OCI-LY1 (cell line): ENCODE measurements around the gene RAI1.

Experiments used
- H2AFZ ChIP-seq: fragments of 200-600 bp; sonication (generic), shearing (Covaris generic); 2 replicates; pipeline ENCODE4 v1.6.0; 2014; ENCODE audit warnings: antibody characterized with exemption, mild to moderate bottlenecking, low read length
- H3F3A ChIP-seq: fragments of 200-600 bp; sonication (generic), shearing (Covaris generic); 2 replicates; pipeline ENCODE4 v1.6.0; 2014; ENCODE audit warnings: mild to moderate bottlenecking, antibody characterized with exemption, low read length, moderate library complexity; ENCODE audit not compliant: insufficient read depth
- H3K27ac ChIP-seq: fragments of 200-600 bp; sonication (generic); 2 replicates; pipeline ENCODE4 v1.5.1; 2014; ENCODE audit warnings: low read length, mixed run types, mild to moderate bottlenecking, low read depth; ENCODE audit not compliant: poor library complexity, severe bottlenecking
- H3K27me3 ChIP-seq: fragments of 200-600 bp; sonication (generic); 2 replicates; pipeline ENCODE4 v1.6.0; 2014; ENCODE audit warnings: antibody characterized with exemption, mild to moderate bottlenecking, low read length, moderate library complexity; ENCODE audit not compliant: insufficient read depth
- H3K36me3 ChIP-seq: fragments of 200-600 bp; sonication (generic); 2 replicates; pipeline ENCODE4 v1.6.1; 2014; ENCODE audit warnings: mild to moderate bottlenecking, antibody characterized with exemption, low read length, moderate library complexity, mixed read lengths; ENCODE audit not compliant: insufficient read depth
- H3K4me1 ChIP-seq: fragments of 200-600 bp; sonication (generic); 2 replicates; pipeline ENCODE4 v1.5.1; 2014; ENCODE audit warnings: mild to moderate bottlenecking, low read length, moderate library complexity; ENCODE audit not compliant: insufficient read depth, severe bottlenecking
- H3K4me2 ChIP-seq: fragments of 200-600 bp; sonication (generic), shearing (Covaris generic); 2 replicates; pipeline ENCODE4 v1.6.1; 2014; ENCODE audit warnings: low read length
- H3K4me3 ChIP-seq: fragments of 200-600 bp; sonication (generic); 2 replicates; pipeline ENCODE4 v1.5.1; 2014; ENCODE audit warnings: low read length, low read depth, mild to moderate bottlenecking, mixed read lengths; ENCODE audit not compliant: poor library complexity, severe bottlenecking
- H3K79me2 ChIP-seq: fragments of 200-600 bp; shearing (Covaris generic); 2 replicates; pipeline ENCODE4 v1.6.1; 2016; ENCODE audit warnings: mixed run types, low read length, mixed read lengths; ENCODE audit not compliant: insufficient read depth
- H3K9ac ChIP-seq: fragments of 200-600 bp; sonication (generic), shearing (Covaris generic); 2 replicates; pipeline ENCODE4 v1.6.1; 2014; ENCODE audit warnings: mild to moderate bottlenecking, low read length, mixed read lengths
- H3K9me2 ChIP-seq: fragments of 200-600 bp; sonication (generic), shearing (Covaris generic); 2 replicates; pipeline ENCODE4 v1.6.1; 2014; ENCODE audit warnings: low read depth, mild to moderate bottlenecking, low read length, mixed read lengths
- H3K9me3 ChIP-seq: fragments of 200-600 bp; shearing (Covaris generic); 2 replicates; pipeline ENCODE4 v1.6.1; 2014; ENCODE audit warnings: low read length, mixed read lengths
- H4K20me1 ChIP-seq: fragments of 200-600 bp; sonication (generic), shearing (Covaris generic); 2 replicates; pipeline ENCODE4 v1.6.0; 2016; ENCODE audit warnings: mild to moderate bottlenecking, low read length; ENCODE audit not compliant: insufficient read depth
- EZH2 ChIP-seq: fragments of 200-600 bp; sonication (generic), shearing (Covaris generic); IDR thresholded peaks from 2 replicates; pipeline ENCODE4 v1.8.0; 2017; ENCODE audit warnings: borderline replicate concordance, mixed run types, mild to moderate bottlenecking, antibody characterized with exemption, low read length, moderate library complexity, mixed read lengths
- TF ChIP-seq, protein P1 (sequence below): fragments of 200-600 bp; sonication (generic), shearing (Covaris generic); IDR thresholded peaks from 2 replicates; pipeline ENCODE4 v1.5.1; 2017; ENCODE audit warnings: mild to moderate bottlenecking, antibody characterized with exemption, low read length, moderate library complexity, mixed read lengths

RAI1 gene

DNA sequence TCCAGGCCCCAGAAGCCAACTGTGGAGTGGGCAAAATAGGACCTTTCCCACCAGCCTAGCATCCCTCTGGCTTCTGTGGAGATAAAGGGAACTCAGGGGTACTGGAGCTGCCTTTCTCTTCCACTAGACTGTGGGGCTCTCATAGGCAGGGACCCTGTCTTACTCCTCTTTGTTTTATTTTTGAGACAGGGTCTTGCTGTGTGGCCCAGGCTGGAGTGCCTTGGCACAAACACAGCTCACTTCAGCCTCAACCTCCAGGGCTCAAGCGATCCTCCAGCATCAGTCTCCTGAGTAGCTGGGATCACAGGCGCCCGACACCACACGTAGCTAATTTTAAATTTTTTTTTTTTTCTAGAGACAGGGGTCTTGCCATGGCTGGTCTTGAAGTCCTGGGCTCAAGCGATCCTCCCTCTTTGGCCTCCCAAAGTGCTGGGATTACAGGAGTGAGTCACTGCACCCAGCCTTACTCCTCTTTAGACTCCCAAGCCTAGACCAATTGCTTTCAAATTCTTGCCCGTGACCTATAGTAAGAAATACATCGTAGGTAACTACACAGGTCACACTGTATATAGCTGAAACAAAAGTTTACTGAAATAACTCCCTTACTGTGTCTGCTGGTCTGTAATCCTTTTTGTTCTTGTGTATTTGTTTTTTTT lies 2.6 kb downstream of the RAI1 start:
- H3K27ac ChIP-seq: no peak overlapping the region
- no peaks in the 10 kb centered on the region for H3K9me3 ChIP-seq
- H2AFZ ChIP-seq: no peak overlapping the region
- no peaks in the 10 kb centered on the region for H3K79me2 ChIP-seq
- no peak overlapping the region for H3K9ac ChIP-seq
- H3K4me1 ChIP-seq: peaks cover 14% of the 10 kb centered on the region
- H3K4me3 ChIP-seq: no peak overlapping the region
- no peak for TF ChIP-seq EZH2
- TF ChIP-seq, protein P1, sequence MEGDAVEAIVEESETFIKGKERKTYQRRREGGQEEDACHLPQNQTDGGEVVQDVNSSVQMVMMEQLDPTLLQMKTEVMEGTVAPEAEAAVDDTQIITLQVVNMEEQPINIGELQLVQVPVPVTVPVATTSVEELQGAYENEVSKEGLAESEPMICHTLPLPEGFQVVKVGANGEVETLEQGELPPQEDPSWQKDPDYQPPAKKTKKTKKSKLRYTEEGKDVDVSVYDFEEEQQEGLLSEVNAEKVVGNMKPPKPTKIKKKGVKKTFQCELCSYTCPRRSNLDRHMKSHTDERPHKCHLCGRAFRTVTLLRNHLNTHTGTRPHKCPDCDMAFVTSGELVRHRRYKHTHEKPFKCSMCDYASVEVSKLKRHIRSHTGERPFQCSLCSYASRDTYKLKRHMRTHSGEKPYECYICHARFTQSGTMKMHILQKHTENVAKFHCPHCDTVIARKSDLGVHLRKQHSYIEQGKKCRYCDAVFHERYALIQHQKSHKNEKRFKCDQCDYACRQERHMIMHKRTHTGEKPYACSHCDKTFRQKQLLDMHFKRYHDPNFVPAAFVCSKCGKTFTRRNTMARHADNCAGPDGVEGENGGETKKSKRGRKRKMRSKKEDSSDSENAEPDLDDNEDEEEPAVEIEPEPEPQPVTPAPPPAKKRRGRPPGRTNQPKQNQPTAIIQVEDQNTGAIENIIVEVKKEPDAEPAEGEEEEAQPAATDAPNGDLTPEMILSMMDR: no peak
- no peak overlapping the region for H3K4me2 ChIP-seq
- H3K36me3 ChIP-seq: no peaks in the 10 kb centered on the region
- no peaks in the 10 kb centered on the region for H3K9me2 ChIP-seq
- no peaks in the 10 kb centered on the region for H3K27me3 ChIP-seq
- H4K20me1 ChIP-seq: no peaks in the 10 kb centered on the region
- no peaks in the 10 kb centered on the region for H3F3A ChIP-seq

DNA sequence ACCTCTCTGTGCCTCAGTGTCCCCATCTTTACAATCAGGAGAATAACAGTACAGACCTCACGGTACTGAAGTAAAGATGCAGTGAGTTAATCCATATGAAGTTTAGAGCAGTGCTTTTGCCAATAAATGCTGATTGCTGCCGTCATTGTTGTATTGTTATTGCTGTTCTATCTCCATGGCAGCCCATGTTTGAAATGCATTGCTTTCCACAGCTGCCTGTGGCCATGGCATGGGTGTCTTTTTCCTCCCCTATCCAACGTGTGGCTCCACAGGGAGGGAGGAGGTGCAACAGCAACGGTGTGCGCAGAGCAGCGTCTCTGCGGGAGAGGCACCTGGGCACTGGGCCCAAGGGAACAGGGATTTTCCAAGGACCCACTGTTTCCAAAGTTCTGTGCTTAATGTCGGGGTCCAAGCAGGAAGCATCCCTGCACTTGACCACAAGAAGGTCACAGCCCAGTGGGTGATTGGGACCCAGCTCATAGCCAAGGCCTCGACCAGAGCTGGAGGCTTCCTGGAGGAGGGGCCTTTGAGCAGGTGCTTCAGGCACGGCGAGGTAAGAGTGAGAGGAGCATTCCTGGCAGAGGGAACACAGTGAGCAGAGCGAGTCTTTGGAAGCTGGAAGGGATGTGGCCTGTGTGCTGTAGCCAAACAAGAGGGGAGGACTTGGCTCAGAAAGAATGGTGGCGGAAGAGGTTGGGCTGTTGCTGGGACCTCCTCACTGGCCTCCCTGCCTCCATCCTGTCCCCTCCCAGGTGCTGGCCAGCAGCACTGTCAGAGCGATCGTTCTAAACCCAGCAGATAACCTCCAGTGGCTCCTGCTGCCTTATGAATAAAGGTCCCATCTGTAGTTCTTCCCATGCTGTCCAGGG lies 3.9 kb downstream of the RAI1 start:
- no peak overlapping the region for H3K4me2 ChIP-seq
- H3K9me2 ChIP-seq: no peaks in the 10 kb centered on the region
- H4K20me1 ChIP-seq: no peaks in the 10 kb centered on the region
- H3K4me1 ChIP-seq: peaks cover 14% of the 10 kb centered on the region
- no peaks in the 10 kb centered on the region for H3K9me3 ChIP-seq
- no peaks in the 10 kb centered on the region for H3F3A ChIP-seq
- no peak overlapping the region for H3K9ac ChIP-seq
- no peak overlapping the region for H3K4me3 ChIP-seq
- no peak overlapping the region for H2AFZ ChIP-seq
- H3K79me2 ChIP-seq: no peaks in the 10 kb centered on the region
- H3K36me3 ChIP-seq: no peaks in the 10 kb centered on the region
- TF ChIP-seq EZH2: no peak
- TF ChIP-seq, protein P1: no peak
- H3K27ac ChIP-seq: no peak overlapping the region
- no peaks in the 10 kb centered on the region for H3K27me3 ChIP-seq

DNA sequence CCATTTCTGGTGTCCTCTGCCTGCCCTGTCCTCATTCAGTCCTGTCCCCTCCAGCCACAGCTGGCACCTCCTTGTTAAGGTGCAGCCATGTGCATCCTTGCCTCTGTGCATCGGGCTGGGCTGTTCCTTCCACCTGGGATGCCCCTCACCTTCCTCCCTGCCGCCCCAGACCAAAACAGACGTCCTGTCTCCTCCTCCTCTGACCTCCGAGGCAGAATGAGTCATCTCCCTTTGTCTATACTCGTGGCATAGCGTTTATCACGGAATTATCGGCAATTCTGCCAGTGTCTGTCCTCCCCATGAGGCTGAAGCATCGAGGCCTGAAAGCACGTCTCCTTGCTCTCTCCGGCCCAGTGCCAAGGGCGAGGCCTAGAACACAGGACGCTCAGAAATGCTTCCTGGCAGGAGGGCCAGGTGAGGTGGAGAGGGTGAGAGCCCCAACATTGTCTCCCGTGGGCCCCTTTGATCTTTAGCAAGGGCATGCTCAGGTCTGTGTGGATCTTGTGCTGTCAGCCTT lies 4.6 kb downstream of the RAI1 start:
- Histone ChIP-seq H3K4me1 (peaks cover 14% of the 10 kb centered on the region), H3K27me3 (no peaks in the 10 kb centered on the region), H3K9ac (no peak overlapping the region)

More for the DNA sequence above, 4.6 kb downstream of the RAI1 start:
- H3K4me3 ChIP-seq: no peak overlapping the region
- no peaks in the 10 kb centered on the region for H3K79me2 ChIP-seq
- no peak overlapping the region for H2AFZ ChIP-seq
- no peaks in the 10 kb centered on the region for H3K36me3 ChIP-seq
- TF ChIP-seq EZH2: no peak
- TF ChIP-seq, protein P1: no peak
- H3K9me2 ChIP-seq: no peaks in the 10 kb centered on the region
- H3K27ac ChIP-seq: no peak overlapping the region
- H3F3A ChIP-seq: no peaks in the 10 kb centered on the region
- no peaks in the 10 kb centered on the region for H3K9me3 ChIP-seq
- H4K20me1 ChIP-seq: no peaks in the 10 kb centered on the region
- no peak overlapping the region for H3K4me2 ChIP-seq
